GM19463 (cell line): ENCODE results near the gene FBP2.

ENCODE experiments used
- ATAC-seq: cut with Tn5 transposase; IDR thresholded peaks from one replicate; pipeline ENCODE4 v1.9.1; 2021; ENCODE audit warnings: mild to moderate bottlenecking, moderate library complexity; ENCODE audit not compliant: unreplicated experiment

The FBP2 gene

DNA sequence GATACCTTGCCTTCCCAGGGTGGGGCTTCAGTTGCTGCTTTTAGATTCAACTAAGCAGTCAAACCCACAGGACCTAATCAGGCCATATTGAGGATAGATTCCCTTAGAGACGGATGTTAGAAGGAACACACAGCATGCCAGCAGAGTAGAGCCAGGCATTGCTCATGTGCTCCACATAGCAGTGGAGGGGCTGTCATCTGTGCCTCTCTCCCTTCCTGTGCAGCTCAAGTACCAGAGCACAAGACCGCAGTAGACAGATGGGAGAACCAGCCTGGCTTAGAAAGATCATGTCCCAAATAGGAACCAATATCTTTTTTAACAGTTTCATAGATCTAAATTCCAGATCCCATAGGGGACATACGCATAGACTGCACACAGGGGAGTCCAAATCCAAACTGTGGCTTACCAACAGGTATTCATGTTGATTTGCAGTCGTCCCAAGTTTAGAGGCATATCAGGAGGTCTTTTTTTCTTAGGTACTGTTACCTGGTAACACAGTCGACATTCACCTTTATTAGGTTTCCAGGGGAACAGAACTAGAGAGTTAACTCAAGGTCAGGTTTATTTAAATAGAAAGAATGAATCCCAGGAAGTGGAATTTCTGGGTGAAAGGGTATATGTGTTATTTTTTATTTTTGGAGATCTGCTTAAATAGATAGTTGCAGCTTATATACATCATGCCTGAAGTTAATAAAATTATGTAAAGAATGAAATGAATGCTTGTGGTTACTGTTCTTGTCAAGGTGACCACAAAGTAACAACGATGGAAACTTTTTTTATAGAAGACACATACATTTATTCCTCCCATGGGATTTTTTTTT lies 82.3 kb downstream of the FBP2 start:
- ATAC-seq: no peak
